DND-41 (cell line): ENCODE data around the gene ASB1.

Experiments used
- EZH2 ChIP-seq: IDR thresholded peaks from 3 replicates; pipeline ENCODE4 v1.6.1; 2012; ENCODE audit warnings: borderline replicate concordance, low read depth, mild to moderate bottlenecking, moderate library complexity, low read length, inconsistent platforms; ENCODE audit not compliant: severe bottlenecking
- TF ChIP-seq, protein P1 (sequence below): IDR thresholded peaks from 2 replicates; pipeline ENCODE4 v1.5.1; 2012; ENCODE audit warnings: borderline replicate concordance, low read length, moderate library complexity, mild to moderate bottlenecking; ENCODE audit not compliant: poor library complexity, severe bottlenecking; ENCODE audit errors: extremely low read depth

DNA sequence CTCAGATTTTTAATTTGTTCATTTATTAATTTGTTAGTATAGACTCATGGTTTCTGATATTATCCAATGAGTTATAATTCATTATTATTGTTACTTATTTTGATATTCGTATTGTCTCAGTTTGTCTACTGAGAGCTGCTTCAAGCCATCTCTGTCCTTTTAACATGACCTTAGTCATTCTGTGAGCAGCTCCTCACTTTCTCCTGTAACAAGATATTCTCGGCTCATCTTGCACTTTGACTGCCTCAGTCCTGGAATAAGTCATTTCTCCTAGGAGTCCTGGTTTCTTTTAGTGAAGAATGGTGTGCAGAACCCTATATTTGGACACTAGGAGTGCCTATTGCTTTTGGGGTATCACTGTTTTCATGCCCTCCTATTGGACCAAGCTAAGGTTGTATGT, 13.2 kb downstream of the ASB1 start:
- no peak for TF ChIP-seq EZH2
- TF ChIP-seq, protein P1, sequence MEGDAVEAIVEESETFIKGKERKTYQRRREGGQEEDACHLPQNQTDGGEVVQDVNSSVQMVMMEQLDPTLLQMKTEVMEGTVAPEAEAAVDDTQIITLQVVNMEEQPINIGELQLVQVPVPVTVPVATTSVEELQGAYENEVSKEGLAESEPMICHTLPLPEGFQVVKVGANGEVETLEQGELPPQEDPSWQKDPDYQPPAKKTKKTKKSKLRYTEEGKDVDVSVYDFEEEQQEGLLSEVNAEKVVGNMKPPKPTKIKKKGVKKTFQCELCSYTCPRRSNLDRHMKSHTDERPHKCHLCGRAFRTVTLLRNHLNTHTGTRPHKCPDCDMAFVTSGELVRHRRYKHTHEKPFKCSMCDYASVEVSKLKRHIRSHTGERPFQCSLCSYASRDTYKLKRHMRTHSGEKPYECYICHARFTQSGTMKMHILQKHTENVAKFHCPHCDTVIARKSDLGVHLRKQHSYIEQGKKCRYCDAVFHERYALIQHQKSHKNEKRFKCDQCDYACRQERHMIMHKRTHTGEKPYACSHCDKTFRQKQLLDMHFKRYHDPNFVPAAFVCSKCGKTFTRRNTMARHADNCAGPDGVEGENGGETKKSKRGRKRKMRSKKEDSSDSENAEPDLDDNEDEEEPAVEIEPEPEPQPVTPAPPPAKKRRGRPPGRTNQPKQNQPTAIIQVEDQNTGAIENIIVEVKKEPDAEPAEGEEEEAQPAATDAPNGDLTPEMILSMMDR: no peak
